ENCODE data around the gene SDR42E1. TPM values are rescaled to one million over a fixed set of nuclear protein-coding genes. Genes with fewer than 3 reads are reported as not detected.

SDR42E1 gene
- total and polyA plus RNA-seq, 12 donors = 0.36 to 1.6 (median 1.0) TPM

- DNase-seq = no peak
Measured at GRCh38 chr16:82050909-82051357, 39.7 kb upstream of the SDR42E1 start.

GRCh38 chr16:82050506-82050905 lies 39.2 kb upstream of the SDR42E1 start:
- TF ChIP-seq CTCF (IDR thresholded peaks at IDR 0.05) = no peak
- Histone ChIP-seq H3K27me3 (peaks cover 0 to 30% (median 18%) of the 10 kb centered on the region in 7 donors), H3K9me3 (no peaks in the 10 kb centered on the region), H3K27ac (no peak overlapping the region), H3K4me1 (peaks cover 0 to 1% (median 0%) of the 10 kb centered on the region in 9 donors), H3K4me3 (no peak overlapping the region), H3K36me3 (no peaks in the 10 kb centered on the region)
- intact Hi-C loops (cut with DNase I) = no loop called here
- DNase-seq (no peak), ATAC-seq (no peak)
- 61 to 64% methylated on average over 3 of the region's 3 CpGs for WGBS, 2 donors

More at GRCh38 chr16:82050909-82051357, 39.7 kb upstream of the SDR42E1 start:
- Histone ChIP-seq H3K27me3 (peaks cover 0 to 27% (median 18%) of the 10 kb centered on the region in 7 donors), H3K27ac (no peak overlapping the region), H3K9me3 (no peaks in the 10 kb centered on the region), H3K4me3 (no peak overlapping the region), H3K4me1 (peaks cover 0 to 5% (median 0%) of the 10 kb centered on the region in 9 donors), H3K36me3 (no peaks in the 10 kb centered on the region)
- ATAC-seq = no peak
- 83 to 85% methylated on average over 4 of the region's 4 CpGs for WGBS, 2 donors
- intact Hi-C loops (cut with DNase I) = no loop called here
- TF ChIP-seq CTCF (IDR thresholded peaks at IDR 0.05) = no peak

- Histone ChIP-seq H3K36me3 (no peaks in the 10 kb centered on the region), H3K4me3 (no peak overlapping the region), H3K27ac (no peak overlapping the region), H3K9me3 (no peaks in the 10 kb centered on the region), H3K4me1 (no peaks in the 10 kb centered on the region), H3K27me3 (peaks cover 0 to 30% (median 18%) of the 10 kb centered on the region in 7 donors)
- intact Hi-C loops (cut with DNase I) = no loop called here
- WGBS, 2 donors = 67 to 68% methylated on average over 1 of the region's 1 CpG
- TF ChIP-seq CTCF (IDR thresholded peaks at IDR 0.05) = no peak
- DNase-seq (no peak), ATAC-seq (no peak)
Measured at GRCh38 chr16:82049484-82049883, 38.2 kb upstream of the SDR42E1 start.

GRCh38 chr16:82047787-82048186 lies 36.5 kb upstream of the SDR42E1 start:
- Histone ChIP-seq H3K36me3 (no peaks in the 10 kb centered on the region), H3K4me3 (no peak overlapping the region), H3K4me1 (no peaks in the 10 kb centered on the region), H3K27ac (no peak overlapping the region), H3K27me3 (peaks cover 0 to 34% (median 18%) of the 10 kb centered on the region in 7 donors), H3K9me3 (no peaks in the 10 kb centered on the region)
- DNase-seq (no peak), ATAC-seq (no peak)
- 91 to 96% methylated on average over 2 of the region's 2 CpGs for WGBS, 2 donors
- no peak for TF ChIP-seq CTCF (IDR thresholded peaks at IDR 0.05)
- intact Hi-C loops (cut with DNase I) = no loop called here

Measured in heart right ventricle (tissue), 16 donors.